IPS DF 4.7 (cell line): ENCODE measurements around the gene LRRC14B.
"Not testable (repeated sequence)": the region's sequence is repeated elsewhere in the genome, so short reads cannot be mapped to it uniquely, and the experiment has no call there.

Experiments
- DNase-seq: peaks from one replicate; pipeline ENCODE4 v3.0.0-alpha.2; 2013; ENCODE audit warnings: low spot score; ENCODE audit errors: extremely low read depth

LRRC14B gene

GRCh38 chr5:235527-235926 is 44.2 kb downstream of the LRRC14B start:
- not testable (repeated sequence) for DNase-seq

GRCh38 chr5:237931-238330 is 46.6 kb downstream of the LRRC14B start:
- DNase-seq, result not testable (repeated sequence)

GRCh38 chr5:240550-240949 is 49.3 kb downstream of the LRRC14B start:
- not testable (repeated sequence) for DNase-seq

- not testable (repeated sequence) for DNase-seq
These were observed 49.9 kb downstream of the LRRC14B start for GRCh38 chr5:241045-241669.

GRCh38 chr5:243683-244367 is 52.5 kb downstream of the LRRC14B start:
- not testable (repeated sequence) for DNase-seq

GRCh38 chr5:245717-246116 is 54.4 kb downstream of the LRRC14B start:
- DNase-seq, result not testable (repeated sequence)
